ENCODE data around the gene KIAA1217.

Gene KIAA1217

GRCh38 chr10:24367688-24368087 lies 158.8 kb downstream of the KIAA1217 start:
- DNase-seq (ENCODE audit: low read depth) = no peak

GRCh38 chr10:24370877-24371276 lies 161.9 kb downstream of the KIAA1217 start:
- no peak for DNase-seq (ENCODE audit: low read depth)

GRCh38 chr10:24371396-24371795 lies 162.5 kb downstream of the KIAA1217 start:
- DNase-seq (ENCODE audit: low read depth) = no peak

GRCh38 chr10:24374134-24374915 lies 165.4 kb downstream of the KIAA1217 start:
- DNase-seq (ENCODE audit: low read depth) = no peak

- DNase-seq (ENCODE audit: low read depth) = no peak
Observed at GRCh38 chr10:24375510-24375909, 166.6 kb downstream of the KIAA1217 start.

GRCh38 chr10:24376731-24377130 lies 167.8 kb downstream of the KIAA1217 start:
- DNase-seq (ENCODE audit: low read depth) = no peak

GRCh38 chr10:24378126-24378920 lies 169.4 kb downstream of the KIAA1217 start:
- no peak for DNase-seq (ENCODE audit: low read depth)

GRCh38 chr10:24381235-24382010 lies 172.5 kb downstream of the KIAA1217 start:
- DNase-seq (ENCODE audit: low read depth) = no peak

- no peak for DNase-seq (ENCODE audit: low read depth)
Observed at GRCh38 chr10:24382045-24382444, 173.1 kb downstream of the KIAA1217 start.

- no peak for DNase-seq (ENCODE audit: low read depth)
Observed at GRCh38 chr10:24382596-24382978, 173.6 kb downstream of the KIAA1217 start.

GRCh38 chr10:24382979-24383663 lies 174.2 kb downstream of the KIAA1217 start:
- DNase-seq (ENCODE audit: low read depth) = no peak

GRCh38 chr10:24383681-24384106 lies 174.8 kb downstream of the KIAA1217 start:
- no peak for DNase-seq (ENCODE audit: low read depth)

GRCh38 chr10:24384954-24385353 lies 176.0 kb downstream of the KIAA1217 start:
- no peak for DNase-seq (ENCODE audit: low read depth)

- DNase-seq (ENCODE audit: low read depth) = no peak
Observed at GRCh38 chr10:24385776-24386175, 176.8 kb downstream of the KIAA1217 start.

- DNase-seq (ENCODE audit: low read depth) = no peak
Observed at GRCh38 chr10:24390146-24390700, 181.3 kb downstream of the KIAA1217 start.

- DNase-seq (ENCODE audit: low read depth) = no peak
Observed at GRCh38 chr10:24390746-24391145, 181.8 kb downstream of the KIAA1217 start.

GRCh38 chr10:24393201-24393600 lies 184.3 kb downstream of the KIAA1217 start:
- DNase-seq (ENCODE audit: low read depth) = no peak

GRCh38 chr10:24394461-24395190 lies 185.7 kb downstream of the KIAA1217 start:
- DNase-seq (ENCODE audit: low read depth) = no peak

GRCh38 chr10:24396396-24396795 lies 187.5 kb downstream of the KIAA1217 start:
- DNase-seq (ENCODE audit: low read depth) = no peak

- no peak for DNase-seq (ENCODE audit: low read depth)
Observed at GRCh38 chr10:24397662-24398061, 188.7 kb downstream of the KIAA1217 start.

- DNase-seq (ENCODE audit: low read depth) = no peak
Observed at GRCh38 chr10:24404567-24404966, 195.6 kb downstream of the KIAA1217 start.

Data from activated gamma-delta T cell treated with anti-CD3 and anti-CD28 coated beads, Interleukin-2, amount 50 U/mL, for 16 hours (primary cell).